Esophagus squamous epithelium (tissue), 4 donors: ENCODE results near the gene PGAP3.

Experiments used
- CTCF ChIP-seq, 6 experiments: fragments of 450-650 bp in 4 of 6; fragments of 200-600 bp in 2 of 6; sonication (generic) in 2 of 6; IDR thresholded peaks; one replicate each; pipeline ENCODE4 v1.5.1; 2016 to 2019; ENCODE audit warnings: antibody characterized with exemption in 6 of 6, mild to moderate bottlenecking in 4 of 6, moderate library complexity in 4 of 6
- POLR2A ChIP-seq, 4 donors: fragments of 450-650 bp; IDR thresholded peaks; one replicate each; pipeline ENCODE4 v1.6.1; 2017; ENCODE audit warnings: antibody characterized with exemption in 4 of 4, mild to moderate bottlenecking in 4 of 4, moderate library complexity in 3 of 4

- no peak for TF ChIP-seq CTCF (IDR thresholded peaks at IDR 0.05)
- no peak for TF ChIP-seq POLR2A (IDR thresholded peaks at IDR 0.05)
Measured at GRCh38 chr17:39663688-39664580, 23.9 kb downstream of the PGAP3 start.
